RWPE1 (cell line): ENCODE results near the gene MYO10.
"Not testable (repeated sequence)": the region's sequence is repeated elsewhere in the genome, so short reads cannot be mapped to it uniquely, and the experiment has no call there.

ENCODE experiments used
- CTCF ChIA-PET: fragments of 350-600 bp; sonication (Branson Sonifier 250); formaldehyde crosslinking; extraction: SDS; loops from one replicate; lab custom pipeline; 2021; lab: Yijun Ruan, JAX
- POLR2A ChIA-PET: fragments of 400-600 bp; formaldehyde crosslinking; extraction: SDS; loops from one replicate; lab custom pipeline; 2020; ENCODE audit warnings: antibody characterized with exemption; ENCODE audit not compliant: low non-redundant PET; lab: Yijun Ruan, JAX
- DNase-seq: peaks from one replicate; pipeline ENCODE4 v3.0.0; 2012; ENCODE audit warnings: low spot score
- H3K27ac ChIP-seq: fragments of 450-650 bp; 2 replicates; pipeline ENCODE4 v1.5.1; 2017
- TF ChIP-seq, protein P1 (sequence below): fragments of 450-650 bp; conservative IDR thresholded peaks from 2 replicates; pipeline ENCODE4 v1.5.1; 2017; ENCODE audit warnings: low read depth, mild to moderate bottlenecking

MYO10 gene

GRCh38 chr5:16722097-16722495, 214.0 kb downstream of the MYO10 start:
- ChIA-PET POLR2A (no interaction called here), CTCF (no interaction called here)
- DNase-seq = no peak
- H3K27ac ChIP-seq = no peak overlapping the region
- TF ChIP-seq, protein P1, sequence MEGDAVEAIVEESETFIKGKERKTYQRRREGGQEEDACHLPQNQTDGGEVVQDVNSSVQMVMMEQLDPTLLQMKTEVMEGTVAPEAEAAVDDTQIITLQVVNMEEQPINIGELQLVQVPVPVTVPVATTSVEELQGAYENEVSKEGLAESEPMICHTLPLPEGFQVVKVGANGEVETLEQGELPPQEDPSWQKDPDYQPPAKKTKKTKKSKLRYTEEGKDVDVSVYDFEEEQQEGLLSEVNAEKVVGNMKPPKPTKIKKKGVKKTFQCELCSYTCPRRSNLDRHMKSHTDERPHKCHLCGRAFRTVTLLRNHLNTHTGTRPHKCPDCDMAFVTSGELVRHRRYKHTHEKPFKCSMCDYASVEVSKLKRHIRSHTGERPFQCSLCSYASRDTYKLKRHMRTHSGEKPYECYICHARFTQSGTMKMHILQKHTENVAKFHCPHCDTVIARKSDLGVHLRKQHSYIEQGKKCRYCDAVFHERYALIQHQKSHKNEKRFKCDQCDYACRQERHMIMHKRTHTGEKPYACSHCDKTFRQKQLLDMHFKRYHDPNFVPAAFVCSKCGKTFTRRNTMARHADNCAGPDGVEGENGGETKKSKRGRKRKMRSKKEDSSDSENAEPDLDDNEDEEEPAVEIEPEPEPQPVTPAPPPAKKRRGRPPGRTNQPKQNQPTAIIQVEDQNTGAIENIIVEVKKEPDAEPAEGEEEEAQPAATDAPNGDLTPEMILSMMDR = no peak

DNA sequence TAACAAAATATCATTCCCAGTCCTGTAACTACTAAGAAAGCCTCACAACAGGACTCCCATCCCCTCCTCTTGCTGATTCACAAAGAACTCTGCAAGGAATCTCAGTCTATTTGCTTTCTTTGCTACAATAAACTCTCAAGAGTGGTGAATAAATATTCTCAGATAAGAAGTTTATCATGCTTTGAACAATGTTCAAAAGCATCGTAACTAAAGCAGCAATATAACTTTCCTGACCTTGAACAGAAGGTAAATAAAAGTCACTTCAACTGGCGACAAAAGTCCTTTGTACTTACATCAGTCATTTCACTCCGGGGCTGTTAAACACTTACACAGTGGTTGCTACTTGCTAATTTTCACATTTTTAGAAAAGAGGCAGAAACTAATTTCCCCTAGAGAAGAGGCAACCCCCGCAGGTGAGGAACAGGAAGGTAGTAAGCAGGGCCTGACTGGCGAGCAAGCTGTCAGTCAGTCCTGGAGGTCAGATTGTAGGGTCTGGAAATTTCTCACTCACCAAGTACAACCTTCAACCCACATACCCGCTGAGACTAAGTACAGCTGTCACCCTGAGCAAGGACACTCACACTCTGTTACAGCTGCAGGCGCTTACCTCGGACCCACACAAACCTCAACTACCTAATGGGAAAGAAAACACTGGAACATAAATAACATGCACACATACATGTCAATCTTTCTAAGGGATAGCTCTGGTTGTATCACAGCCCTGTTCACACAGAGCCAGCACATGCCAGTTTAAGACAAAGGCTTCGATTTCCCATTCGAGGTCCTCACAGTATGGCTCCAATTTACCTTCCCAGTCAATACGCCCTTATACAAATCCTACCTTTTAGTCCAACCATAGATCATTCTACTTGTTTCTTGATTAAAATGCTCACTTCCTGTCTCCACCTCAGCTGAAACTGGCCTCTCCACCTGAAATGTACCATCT, 214.7 kb downstream of the MYO10 start:
- H3K27ac ChIP-seq = no peak overlapping the region
- TF ChIP-seq, protein P1 = no peak
- POLR2A ChIA-PET = no interaction called here
- no peak for DNase-seq
- CTCF ChIA-PET = no interaction called here

GRCh38 chr5:16718036-16718435, 218.1 kb downstream of the MYO10 start:
- POLR2A ChIA-PET, DNase-seq, H3K27ac ChIP-seq, CTCF ChIA-PET: not testable (repeated sequence)

GRCh38 chr5:16713386-16713928, 222.6 kb downstream of the MYO10 start:
- DNase-seq = no peak
- CTCF ChIA-PET = no interaction called here
- POLR2A ChIA-PET = no interaction called here
- TF ChIP-seq, protein P1 = no peak
- H3K27ac ChIP-seq = no peak overlapping the region

- CTCF ChIA-PET = interaction anchor here (0.7 to 0.8 kb wide), 2 partner anchors 22 to 23 kb away, joined by 3 read pairs; no protein-coding TSS in a partner anchor
- H3K27ac ChIP-seq = no peak overlapping the region
- POLR2A ChIA-PET = no interaction called here
- TF ChIP-seq, protein P1 = no peak
- no peak for DNase-seq
These were observed 223.5 kb downstream of the MYO10 start for GRCh38 chr5:16712620-16713019.

DNA sequence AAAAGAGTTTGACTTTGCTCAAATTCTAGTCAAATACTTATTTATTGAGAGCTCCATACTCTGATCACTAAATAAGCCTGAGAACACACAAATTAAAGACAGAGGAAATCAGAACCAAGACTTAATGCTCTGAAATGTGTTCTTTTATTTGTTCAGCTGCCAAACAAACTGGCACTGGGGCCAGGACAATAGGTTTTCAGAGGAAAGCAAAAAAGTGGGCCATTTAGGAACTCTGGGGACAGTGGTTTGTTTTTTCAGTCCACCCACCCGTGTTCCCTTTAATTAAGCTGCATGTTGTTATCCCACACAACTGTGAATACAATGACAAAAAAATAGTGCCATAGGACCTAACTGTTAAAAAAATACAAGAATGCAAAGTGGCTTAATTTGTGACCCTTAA, 223.9 kb downstream of the MYO10 start:
- H3K27ac ChIP-seq = no peak overlapping the region
- ChIA-PET POLR2A (no interaction called here), CTCF (interaction anchor here (0.7 to 0.8 kb wide), 2 partner anchors 21 to 22 kb away, joined by 3 read pairs; no protein-coding TSS in a partner anchor)
- TF ChIP-seq, protein P1 = no peak
- no peak for DNase-seq
